GM15510 (cell line): ENCODE data around the gene SCGB1D2.

Source experiments
- POLR2A ChIP-seq: IDR thresholded peaks from 3 replicates; pipeline ENCODE4 v1.6.1; 2011; ENCODE audit warnings: borderline replicate concordance; ENCODE audit not compliant: insufficient read length; ENCODE audit errors: extremely low read depth

The SCGB1D2 gene, protein sequence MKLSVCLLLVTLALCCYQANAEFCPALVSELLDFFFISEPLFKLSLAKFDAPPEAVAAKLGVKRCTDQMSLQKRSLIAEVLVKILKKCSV

DNA sequence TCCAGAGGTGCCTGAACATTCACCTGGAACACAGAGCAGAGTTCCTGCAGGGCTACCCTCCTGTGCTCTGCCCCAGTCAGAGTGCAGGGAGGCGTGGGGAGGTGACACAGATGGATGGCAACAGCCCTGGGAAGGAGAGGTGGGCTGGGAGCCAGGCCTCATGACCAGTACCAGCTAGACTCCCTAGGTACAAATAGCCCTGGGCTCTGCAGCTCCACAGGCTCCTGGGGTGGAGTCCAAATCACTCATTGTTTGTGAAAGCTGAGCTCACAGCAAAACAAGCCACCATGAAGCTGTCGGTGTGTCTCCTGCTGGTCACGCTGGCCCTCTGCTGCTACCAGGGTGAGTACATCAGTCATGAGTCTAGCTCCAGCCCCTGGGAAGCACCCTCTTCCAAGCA is at the start of gene SCGB1D2:
SCGB1D2 (plus strand) TSS at position 219 of the 400 bp plus-strand sequence; CDS start at position 288, 69 bp downstream.
- no peak for TF ChIP-seq POLR2A

DNA sequence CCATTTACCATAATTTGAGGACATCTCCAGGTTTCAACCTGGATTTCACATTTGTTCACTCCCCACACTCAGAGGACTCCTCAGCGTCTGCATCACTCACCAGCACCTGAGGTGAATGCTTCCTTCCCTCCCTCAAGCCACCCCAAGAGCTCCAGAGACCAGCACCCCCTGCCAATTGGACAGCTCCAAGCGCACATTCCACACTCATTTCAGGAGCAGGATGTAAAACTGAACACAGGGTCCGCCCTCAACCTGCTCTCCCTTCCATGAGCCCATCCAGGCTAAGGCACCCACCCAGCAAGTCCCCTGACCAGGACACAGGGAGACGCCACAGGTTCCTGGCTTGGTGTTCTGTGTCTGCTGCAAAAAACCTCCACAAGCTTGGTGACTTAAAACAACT is 48.1 kb upstream of the SCGB1D2 start:
- TF ChIP-seq POLR2A: no peak

DNA sequence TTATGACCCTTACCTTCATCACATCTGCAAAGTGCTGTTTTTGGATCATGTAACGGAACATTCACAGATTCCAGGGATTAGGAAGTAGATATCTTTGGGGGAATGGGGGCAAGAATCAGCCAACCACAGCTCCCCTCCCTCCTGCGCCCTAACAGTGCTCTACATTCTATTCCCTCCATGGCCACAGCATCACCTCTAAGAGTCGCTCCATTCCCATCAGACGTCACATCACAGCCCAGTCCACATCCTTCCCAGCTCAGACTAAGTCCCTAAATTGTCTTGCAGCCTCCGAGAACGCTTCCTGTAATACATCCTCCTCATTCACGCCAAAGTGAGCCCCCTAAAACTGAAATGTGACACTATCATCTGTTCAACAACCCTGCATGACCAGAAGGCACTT is 46.1 kb upstream of the SCGB1D2 start:
- no peak for TF ChIP-seq POLR2A

DNA sequence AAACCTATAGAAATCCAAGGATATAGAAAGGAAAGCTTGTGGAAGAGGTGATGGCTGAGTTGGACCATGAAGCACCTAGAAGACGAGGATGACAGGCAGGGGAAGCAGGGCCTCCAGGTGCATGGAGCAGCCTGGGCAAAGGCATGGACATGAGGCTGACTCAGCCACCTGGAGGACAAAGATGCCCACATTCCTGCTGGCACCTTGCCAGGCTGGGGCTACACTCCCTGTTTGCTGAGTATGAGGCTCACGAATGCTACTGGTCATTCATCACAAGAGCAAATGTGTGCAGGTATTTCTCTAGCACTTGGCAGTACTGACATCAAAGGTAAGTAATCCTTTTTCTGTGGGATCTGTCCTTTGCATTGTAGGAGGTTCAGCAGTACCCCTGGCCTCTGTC is 40.7 kb upstream of the SCGB1D2 start:
- no peak for TF ChIP-seq POLR2A

DNA sequence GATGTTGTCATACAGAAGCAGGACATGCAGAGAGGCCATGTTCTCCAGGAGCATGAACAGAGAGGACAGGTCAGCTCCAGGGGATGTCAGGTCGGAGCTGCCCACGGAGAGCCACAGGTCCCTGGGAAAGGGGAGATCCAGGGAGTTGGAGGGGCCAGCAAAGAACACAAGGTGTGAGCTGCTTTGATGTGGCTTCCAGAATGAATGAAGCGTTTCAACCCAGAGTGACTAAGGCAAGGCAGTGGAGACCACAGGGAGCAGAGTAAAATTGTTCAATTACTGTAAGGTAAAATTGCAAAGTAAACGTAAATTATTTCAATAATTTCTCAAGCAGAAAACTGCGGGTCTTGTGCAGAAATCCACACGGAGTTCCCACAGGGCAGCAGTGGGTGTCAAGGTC is 39.1 kb upstream of the SCGB1D2 start:
- TF ChIP-seq POLR2A: no peak

DNA sequence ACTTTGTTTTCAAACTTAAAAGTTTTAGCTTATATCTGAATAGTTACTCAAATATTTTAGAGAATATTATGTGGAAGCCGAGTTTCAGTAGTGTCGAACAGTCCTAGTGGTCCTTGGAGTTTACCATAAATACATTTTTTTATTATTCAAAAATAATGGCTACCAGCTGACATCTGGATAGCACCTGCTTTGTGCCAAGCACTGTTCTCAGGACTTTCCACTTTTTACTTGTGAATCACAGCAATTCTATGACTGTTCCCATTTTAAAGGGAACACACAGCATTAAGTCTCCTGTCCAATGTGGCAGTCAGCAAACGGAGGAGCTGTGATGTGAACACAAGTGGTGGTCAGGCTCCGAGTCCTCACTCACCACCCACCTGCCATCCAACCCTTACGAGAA is 37.6 kb upstream of the SCGB1D2 start:
- TF ChIP-seq POLR2A: no peak

DNA sequence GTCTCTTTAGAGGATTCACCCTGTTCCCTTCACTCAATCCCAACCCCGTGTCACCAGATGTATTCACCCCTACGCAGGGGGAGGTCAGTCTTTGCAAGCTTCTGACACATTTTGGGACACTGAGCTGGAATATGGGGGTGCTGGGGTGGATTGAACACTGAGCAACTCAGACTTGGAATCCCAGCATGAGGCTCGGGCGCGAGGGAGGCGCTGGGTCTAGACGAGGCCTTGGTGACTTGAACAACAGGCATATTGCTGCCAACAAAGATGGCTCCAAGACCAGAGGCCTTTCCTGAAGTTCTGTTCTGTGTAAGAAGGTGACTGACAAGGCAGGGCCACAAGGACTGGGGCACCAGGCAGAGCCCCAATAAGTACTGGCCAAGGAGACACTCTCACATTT is 36.6 kb upstream of the SCGB1D2 start:
- no peak for TF ChIP-seq POLR2A

DNA sequence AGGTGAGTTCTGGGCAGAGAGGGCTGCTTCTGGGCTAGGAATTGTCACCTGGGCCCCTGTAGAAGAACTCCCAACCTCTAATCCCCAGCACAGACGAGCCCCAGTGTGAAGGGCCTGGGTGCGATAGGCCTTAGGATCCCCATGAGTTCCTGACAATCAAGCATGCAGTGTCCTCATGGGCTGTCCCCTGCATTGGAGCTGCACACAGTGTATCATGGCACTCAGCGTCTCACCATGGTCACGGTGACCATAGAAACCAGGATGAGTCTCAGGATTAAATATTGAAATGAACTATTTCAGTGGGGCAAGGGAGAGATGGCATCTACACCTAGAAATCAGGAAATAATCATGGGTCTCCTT is 33.3 kb upstream of the SCGB1D2 start:
- TF ChIP-seq POLR2A: no peak

DNA sequence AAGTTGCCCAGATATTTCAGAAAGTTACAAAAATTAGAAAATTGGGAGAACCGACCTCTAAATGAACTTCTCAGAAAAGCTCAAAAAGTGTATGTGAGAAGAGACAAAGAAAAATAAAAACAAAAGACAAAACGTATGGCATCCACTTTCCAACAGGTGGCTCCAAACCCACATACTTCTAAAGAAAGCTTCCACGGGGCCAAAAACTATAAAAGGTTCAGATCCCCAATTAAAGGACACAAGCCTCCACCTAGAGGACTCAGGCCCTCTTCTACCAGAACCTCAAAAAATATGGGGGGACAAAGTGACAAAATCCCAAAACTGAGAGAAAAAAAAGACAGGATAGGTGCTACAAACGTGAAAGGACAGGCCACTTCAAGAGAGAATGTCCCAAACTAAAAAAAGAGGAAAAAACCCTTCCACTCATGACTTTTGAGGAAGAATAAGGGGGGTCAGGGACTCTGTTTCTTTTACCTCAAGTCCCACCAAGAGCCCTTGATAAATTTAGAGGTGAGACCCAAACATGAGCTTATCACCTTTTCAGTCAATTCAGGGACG is 24.8 kb upstream of the SCGB1D2 start:
- TF ChIP-seq POLR2A: no peak

DNA sequence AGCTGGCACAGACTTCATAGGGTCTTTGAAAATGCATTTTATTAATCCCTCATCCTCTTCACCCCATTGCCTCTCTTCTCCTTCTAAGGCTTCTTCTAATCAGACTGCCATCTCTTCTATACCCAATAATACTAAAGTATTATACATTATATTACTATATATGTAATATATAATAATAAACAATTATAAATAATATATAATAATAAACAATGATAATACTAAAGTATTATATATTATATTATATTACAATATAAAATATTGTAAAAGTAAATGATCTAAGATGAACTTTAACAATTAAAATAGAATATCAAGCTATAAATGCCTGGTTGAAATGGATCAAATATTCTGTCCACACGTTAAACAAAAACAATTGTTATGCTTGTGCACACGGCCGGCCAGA is 20.5 kb upstream of the SCGB1D2 start:
- TF ChIP-seq POLR2A: no peak

DNA sequence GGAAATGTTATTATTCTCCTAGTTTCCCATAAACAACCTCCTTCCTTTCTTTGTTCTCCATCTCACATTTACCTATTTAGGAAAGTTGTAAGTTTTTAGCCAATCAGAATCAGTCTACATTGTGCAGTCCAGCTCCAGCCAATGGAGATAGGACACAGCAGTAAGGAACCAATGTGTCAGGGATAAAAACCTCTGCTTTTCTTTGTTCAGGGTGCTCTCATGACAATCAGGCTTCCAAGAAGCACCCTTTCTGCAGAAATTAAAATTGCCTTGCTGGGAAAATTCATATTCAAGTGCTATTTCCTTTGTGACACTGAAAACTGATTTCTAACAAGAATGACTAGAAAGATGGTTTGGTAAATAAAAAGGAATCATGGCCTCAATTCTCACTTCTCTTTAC is 18.9 kb upstream of the SCGB1D2 start:
- TF ChIP-seq POLR2A: no peak

DNA sequence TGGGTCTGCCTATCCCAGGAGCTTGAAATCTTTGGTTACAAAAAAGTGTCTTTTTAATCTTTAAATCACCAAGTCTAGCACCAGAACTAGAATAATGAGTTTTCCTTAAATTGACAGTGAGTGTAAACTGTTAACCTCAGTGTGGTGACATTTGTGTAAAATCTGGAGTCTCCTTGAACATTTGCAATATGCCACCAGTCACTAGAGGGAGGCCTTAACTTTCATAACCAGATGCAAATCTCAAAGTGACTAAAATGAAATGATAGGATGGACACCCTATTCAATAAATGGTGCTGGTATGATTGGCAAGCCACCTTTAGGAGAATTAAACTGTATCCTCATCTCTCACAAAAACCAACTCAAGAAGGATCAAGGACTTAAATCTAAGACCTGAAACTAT is 8.3 kb upstream of the SCGB1D2 start:
- no peak for TF ChIP-seq POLR2A

DNA sequence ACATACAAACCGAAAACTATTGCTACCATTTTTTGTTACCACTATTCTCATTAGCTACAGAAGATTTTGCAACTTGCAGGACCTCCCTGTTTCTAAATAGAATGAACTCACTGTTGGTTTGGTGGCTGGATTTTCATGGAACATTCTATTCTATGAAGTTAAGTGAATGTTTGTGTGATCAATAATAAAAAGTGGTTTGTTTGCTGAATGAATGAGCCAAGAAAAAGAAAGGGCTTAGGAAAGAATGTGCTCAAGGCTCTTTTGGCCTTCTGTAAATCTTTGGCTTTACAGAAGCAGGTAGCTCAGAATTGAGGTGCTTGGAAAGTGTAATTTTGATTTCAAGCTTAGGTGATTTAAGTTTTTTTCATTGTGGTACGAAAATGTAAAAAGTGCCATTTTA is 5.9 kb upstream of the SCGB1D2 start:
- TF ChIP-seq POLR2A: no peak

DNA sequence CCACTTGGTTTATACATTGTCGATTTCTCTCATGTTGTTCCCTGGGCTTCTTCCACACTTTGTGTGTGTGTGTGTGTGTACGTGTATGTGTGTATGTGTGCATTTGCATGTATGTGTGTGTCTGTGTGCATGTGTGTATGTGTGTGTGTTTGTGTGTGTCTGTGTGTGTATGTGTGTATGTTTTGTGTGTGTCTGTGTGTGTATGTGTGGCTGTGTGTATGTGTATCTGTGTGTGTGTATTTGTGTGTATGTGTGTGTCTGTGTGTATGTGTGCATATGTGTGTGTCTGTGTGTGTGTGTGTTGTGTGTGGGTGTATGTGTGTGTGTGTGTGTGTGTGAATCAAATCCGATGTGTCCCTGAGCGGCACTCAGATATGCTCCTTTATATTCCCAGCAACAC is 4.5 kb upstream of the SCGB1D2 start:
- TF ChIP-seq POLR2A: no peak

DNA sequence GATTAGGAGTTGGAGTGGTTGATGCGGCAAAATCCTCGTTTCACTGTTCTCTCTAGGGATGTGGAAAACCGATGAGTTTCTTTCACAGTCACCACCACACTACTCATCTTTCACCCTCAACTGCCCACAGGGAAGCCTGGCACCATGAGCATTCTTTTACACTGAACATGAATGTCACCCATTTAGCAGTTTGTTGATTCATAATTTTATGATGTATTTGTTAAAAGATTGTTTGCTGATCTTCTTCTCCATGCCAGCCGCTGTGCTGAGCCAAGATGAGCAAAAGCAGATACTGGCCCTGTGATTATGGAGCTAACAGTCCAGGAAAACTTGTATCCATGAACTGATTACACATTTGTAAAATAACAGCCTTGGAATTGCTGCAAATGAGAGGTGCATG is 3.9 kb upstream of the SCGB1D2 start:
- no peak for TF ChIP-seq POLR2A

DNA sequence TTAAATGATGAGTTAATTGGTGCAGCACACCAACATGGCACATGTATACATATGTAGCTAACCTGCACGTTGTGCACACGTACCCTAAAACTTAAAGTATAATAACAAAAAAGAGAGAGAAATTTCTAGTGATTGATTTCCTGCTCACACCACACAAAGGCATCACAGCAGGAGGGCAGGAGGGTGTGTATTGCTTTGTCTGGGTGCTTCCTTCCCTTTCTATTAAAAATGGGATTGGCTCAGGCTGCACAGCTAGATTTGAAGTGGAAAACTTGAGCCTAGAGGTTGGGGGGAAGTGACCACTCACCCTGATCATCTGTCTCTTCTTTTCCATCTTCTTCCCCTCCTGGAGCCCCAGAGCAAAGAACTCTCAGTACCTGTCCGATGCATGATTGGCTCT is 944 bp upstream of the SCGB1D2 start:
- TF ChIP-seq POLR2A: no peak

DNA sequence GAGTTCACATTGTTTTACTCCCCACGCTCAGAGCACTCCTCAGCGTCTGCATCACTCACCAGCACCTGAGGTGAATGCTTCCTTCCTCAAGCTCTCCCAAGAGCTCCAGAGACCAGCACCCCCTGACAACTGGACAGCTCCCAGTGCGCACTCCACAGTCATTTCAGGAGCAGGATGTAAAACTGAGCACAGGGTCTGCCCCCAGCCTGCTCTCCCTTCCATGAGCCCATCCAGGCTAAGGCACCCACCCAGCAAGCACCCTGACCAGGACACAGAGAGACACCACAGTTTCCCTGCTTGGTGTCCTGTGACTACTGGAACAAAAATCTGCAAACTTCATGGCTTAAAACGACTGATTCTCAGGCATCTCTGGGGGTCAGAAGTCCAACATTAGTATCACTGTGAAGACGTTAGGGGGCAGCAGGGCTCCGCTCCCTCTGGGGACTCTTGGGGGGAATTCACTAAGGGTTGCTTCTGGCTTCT is 3.3 kb downstream of the SCGB1D2 start:
- no peak for TF ChIP-seq POLR2A
